DLD1 (cell line): ENCODE data around the gene ZNF277.
"Not testable (repeated sequence)": the region's sequence is repeated elsewhere in the genome, so short reads cannot be mapped to it uniquely, and the experiment has no call there.

ENCODE experiments used
- in situ Hi-C: cut with HindIII; loops from 2 replicates; pipeline ENCODE4 v1.10.0; 2017; ENCODE audit warnings: low sequenced_read_pairs

Gene ZNF277

DNA sequence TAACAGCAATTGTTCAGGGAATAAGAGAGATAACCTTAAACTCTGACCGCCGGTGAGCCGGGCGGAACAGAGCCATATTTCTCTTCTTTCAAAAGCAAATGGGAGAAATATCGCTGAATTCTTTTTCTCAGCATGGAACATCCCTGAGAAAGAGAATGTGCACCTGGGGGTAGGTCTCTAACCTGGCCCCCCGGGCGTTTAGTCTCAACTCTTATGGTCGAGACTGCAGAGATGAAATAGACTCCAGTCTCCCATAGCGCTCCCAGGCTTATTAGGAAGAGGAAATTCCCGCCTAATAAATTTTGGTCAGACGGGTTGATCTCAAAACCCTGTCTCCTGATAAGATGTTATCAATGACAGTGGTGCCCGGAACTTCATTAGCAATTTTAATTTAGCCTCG lies 43.5 kb downstream of the ZNF277 start:
- in situ Hi-C loops = not testable (repeated sequence)

DNA sequence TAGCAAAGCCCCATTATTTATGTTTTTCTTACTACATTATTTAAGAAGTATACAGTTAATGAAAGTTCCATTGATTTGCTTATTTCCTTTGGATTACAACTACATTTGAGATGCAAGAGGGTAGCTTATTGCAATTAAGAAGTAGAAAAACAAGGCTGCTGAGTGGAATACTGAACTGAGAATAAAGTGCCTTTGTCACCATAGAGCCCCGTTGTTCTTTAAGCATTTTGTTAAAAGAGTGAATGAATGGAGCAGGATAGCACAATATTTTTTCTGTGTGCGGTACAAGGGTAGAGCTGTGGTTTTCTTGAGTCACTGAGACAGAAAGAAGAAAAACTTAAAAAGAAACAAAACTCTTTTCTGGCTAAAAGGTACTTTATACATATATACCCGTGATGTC lies 45.6 kb downstream of the ZNF277 start:
- in situ Hi-C loops = no loop called here

DNA sequence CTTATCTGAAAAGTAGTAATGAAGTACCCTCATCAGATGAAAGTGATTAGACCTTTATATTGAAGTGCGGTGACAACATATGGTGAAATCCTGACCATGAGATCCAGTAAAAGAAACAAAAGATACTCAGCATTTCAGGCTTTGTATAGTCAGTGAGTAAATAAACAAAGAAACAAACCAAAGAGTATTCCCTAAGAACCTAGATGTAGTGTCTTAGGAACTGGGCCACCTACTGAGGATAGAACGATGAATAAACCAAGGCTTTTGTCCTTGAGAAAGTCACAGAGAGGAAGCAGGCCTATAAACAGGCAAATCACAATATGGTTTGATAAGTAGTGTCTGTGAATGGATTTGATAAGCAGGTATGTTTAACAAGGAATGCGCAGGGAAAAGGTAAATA lies 46.2 kb downstream of the ZNF277 start:
- in situ Hi-C loops = no loop called here

DNA sequence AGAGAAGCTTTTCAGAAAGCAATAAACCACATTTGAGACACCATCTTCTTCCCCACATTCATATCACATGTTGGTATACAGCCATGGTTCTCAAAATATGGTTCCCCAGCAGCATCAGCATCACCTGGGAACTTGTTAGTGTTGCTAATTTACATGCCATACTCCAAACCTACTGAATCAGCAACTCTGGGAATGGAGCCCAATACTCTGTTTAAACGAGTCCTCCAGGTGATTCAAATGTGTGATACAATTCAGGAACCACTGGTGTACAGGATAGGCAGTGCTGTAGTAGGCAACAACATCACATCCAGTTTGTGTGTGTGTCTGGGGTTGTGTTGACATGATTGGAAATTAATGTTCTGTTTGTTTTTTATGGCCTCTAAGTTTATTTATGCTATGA lies 47.7 kb downstream of the ZNF277 start:
- in situ Hi-C loops = no loop called here

DNA sequence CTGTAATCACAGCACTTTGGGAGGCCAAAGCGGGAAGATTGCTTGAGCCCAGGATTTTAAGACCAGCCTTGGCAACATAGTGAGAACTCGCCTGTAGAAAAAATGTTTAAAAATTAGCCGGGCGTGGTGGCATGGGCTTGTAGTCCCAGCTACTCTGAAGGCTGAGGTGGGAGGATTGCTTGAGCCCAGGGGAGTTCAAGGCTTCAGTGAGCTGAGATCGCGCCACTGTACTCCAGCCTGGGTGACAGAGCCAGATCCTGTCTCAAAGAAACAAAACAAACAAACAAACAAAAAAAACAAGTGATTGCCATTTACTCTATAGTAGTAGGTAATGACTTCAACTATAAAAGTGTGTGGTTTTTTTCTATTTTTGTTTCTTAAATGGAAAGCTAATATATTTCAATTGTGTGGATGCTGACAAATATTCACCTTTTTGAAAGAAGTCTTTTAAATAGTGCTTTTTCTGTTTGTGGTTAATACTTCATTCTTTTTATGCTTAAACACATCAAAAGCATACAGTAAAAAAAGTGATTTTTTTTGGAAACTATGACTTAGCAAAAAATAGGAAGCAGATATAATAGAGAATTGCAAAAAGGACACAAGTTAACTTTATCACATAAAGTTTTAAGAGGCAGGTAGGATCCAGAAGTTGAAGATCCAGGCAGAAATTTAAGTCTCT lies 48.4 kb downstream of the ZNF277 start:
- in situ Hi-C loops = no loop called here

DNA sequence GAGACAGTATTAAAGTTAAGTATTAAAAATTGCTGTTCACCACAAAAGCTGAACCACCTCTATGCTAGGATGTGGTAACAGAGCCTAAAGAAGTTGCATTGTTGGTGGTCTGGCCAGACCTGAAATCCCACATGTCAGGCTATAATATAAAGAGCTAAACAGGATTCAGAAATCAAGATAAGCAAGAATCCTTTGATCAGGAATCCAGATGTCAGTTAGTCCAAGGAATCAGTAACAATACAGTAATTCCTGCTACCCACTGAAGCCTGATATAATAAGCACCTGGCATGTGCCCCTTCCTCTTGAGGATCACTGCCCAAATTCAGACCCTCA lies 48.9 kb downstream of the ZNF277 start:
- in situ Hi-C loops = no loop called here

DNA sequence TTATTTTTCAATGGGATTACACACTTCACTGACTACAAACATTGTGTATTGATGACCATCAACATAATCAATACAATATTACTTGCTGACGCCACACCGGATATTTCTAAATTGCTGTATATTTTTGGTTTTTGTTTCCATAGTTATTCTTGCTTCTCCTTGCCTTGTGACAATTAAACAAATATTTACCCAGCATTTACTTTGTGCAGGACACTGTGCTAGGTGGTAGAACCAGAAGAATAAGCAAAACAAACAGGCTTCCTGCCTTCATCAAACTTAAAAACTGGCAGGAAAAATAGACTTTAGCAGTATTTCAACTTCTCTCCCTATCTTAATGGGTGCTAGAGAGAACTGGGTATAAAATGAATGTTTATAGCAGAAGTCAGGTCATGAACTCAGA lies 50.6 kb downstream of the ZNF277 start:
- in situ Hi-C loops = no loop called here

DNA sequence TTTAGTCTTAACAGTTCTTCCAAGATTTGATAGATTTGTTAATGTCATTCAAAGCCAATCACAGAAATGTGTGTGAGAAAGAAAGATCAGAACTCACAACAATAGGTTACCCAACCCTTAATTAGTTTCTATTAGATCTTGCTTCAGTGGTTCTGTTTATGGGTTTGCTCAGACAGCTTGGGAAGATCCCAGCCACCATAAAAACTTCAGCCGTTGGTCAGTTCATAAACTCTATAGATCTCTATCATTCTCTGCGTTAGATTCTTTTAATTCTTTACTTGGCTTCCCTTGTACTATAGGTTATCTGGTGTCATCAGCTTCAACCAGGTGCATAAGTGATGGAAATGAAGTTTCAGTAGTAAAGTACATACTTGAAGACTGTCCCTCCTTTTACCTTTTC lies 54.4 kb downstream of the ZNF277 start:
- in situ Hi-C loops = no loop called here

DNA sequence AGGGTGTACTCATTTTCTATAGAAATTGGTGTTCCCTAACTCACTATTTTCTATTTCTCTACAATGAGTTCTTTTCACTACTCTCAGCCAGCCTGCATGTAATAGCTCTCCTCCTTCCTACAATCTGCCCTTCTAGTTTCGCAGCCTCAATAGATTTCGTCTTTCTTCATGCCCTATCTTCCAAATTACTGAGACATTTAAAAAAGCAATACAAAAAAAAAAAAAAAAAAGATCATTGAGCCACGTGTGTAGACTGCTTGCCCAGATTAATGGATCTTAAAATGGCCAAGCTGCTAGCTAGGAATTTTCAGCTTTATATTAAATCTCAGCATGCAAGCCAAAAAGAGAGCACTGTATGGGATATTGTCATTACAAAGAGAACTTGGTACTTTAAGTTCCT lies 55.5 kb downstream of the ZNF277 start:
- in situ Hi-C loops = no loop called here

DNA sequence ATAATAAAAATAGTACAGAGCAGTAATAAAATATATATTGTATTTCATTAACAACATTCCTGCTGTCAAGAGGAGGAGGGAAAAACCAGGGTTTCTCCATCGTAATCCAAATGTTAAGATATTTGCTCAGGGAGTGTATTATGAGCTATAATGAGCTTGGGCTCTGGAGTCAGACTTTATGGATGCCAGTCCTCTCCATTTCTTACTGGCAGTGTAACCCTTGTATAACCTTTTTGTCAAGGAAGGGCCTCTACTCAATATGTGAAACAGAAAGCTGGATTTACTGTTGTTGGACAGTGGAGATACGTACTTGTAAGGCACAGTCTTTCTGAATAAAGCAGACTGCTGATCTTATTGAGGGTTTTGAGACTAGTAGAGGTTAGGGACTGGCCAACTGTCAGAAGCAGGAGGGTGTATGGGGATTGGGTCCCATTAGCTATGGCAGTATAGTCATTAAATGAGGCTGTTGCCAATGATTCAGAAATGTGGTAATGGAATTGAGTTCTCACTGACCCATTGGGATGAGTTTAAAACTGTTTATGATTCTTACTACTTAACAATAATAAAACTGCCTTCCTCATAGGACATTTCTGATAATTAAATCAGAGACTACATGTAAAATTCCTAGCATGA lies 56.5 kb downstream of the ZNF277 start:
- in situ Hi-C loops = no loop called here

DNA sequence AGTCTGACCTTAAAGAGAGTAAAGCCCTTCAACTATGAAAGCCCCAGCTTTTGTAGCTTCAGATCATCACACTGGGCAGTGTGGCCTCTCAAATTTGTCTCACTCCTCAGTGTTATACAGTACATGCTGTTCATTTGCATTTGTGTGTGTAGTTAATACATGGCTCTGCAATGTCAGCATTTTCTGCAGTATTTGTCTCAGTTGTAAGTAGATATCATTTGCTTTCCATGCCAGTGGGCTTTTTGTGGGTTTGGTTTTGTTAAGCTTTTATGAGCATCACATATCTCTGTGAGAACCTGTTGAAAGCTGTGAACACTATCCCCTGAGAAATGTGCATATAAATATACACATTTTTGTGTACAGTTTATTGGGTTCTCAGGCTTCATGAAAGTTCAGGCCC lies 57.0 kb downstream of the ZNF277 start:
- in situ Hi-C loops = no loop called here

DNA sequence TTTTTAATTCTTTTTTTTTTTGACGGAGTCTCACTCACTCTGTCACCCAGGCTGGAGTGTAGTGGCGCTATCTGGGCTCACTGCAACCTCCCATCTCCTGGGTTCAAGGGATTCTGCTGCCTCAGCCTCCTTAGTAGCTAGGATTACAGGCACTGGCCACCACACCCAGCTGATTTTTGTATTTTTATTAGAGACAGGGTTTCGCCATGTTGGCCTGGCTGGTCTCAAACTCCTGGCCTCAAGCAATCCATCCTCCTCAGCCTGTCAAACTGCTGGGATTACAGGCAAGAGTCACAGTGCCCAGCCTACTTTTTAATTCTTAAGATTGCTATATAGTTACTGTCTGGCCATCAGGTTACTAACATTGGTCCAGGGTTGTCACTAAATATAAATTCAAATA lies 59.6 kb downstream of the ZNF277 start:
- in situ Hi-C loops = no loop called here

DNA sequence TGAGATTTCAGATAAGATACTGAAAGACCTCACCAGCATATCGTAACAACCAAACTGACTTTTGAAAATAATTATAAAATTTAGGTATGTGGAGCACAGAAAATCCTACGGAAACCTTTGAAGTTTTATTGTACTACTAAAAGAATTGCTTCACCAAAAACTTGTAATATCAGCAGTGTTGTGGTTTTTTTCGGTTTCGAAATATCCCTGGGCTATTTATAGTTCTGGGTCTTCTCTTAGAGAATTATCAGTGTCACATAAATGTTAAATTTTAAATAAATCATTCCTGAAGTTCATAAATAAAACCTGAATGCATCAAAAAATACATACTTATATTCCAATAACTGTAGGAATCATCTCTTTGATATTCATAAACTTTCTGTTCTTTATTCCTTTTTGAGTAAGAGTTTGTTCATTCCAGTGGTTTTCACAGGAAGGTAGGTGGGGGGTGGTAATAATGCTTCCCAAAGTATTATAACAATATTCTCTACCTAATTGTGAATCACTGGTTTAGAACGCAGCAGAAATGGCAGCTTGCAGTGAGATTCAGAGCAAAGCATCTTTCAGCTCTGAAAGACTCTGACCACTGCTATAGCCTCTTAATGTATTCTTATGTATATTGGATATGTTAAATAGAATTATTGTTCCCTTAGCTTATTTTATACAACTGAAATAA lies 60.2 kb downstream of the ZNF277 start:
- in situ Hi-C loops = no loop called here

DNA sequence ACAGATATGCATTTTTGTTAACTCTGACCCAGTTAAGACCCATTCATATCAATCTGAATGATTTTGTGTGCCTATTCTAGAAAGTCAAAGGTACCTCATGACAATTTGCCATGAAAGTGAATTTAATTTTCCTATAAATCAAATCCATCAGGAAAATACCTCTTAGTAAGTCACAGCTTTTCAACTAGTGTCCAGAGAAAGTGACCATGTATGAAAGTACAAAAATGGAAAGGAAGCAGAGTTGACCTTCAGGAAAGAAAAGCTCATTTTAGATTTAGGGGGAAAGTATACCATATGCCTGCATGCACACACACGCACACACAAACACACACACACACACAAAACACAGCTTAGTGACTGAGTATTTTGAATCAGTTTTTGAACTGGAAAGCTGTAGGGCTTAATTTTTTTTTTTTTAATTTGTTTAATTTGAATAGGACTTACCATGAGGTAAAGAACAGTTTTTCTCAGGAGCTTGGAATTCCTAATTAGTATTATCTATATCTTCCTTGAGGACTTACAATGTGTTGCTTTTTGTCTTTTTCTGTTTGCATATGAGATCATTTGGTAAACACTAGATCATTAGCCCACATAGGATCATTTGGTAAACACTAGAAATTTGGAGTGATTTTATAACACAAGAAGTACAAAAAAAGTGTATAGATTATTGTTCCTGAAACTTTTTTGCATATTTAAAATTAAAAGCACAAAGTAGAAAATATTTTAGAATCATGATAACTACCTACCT lies 61.6 kb downstream of the ZNF277 start:
- in situ Hi-C loops = no loop called here

DNA sequence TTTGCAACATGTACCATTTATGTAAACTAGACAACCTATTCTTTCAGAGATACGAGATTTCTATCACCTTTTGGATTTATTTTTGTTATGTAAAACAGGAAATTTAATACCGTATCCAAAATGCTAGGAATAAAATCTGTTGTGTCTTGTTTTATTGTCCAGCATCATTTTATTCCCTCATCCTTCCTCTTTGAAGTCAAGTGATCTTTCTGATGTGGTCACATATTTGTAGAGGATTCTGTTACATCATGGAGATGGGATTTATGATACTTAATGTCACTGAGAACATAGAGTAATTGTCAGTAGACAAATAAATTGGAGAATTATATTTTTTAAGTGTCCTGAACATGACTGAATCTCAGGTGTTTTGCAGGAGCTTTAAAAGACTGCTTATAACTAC lies 64.7 kb downstream of the ZNF277 start:
- in situ Hi-C loops = no loop called here

DNA sequence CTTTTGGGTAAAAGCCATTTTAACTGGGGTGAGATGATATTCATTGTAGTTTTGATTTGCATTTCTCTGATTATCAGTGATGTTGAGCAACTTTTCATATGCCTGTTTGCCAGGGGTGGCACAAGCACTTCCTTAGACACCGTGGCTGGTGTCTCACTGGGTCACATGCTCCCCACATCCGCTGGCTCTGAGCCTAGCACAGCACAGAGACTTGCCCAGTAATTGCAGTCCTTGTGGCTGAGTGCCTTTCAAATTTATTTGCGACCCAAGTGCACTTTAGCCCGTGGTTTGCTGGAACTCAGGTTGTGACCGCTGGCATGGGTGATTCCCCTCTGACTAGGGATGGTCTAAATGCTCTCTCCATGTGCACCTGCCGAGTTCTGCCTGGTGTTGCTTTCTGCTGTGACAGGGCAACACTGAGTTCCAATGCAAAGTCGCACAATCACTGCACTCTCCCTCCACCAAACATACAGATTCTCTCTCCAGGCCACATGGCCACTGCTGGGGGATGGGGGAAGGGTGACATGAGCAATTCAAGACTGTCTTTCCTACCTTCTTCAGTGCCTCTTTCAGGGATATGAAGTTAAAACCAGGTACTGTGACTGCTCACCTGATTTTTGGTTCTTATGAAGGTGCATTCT lies 66.5 kb downstream of the ZNF277 start:
- in situ Hi-C loops = no loop called here

DNA sequence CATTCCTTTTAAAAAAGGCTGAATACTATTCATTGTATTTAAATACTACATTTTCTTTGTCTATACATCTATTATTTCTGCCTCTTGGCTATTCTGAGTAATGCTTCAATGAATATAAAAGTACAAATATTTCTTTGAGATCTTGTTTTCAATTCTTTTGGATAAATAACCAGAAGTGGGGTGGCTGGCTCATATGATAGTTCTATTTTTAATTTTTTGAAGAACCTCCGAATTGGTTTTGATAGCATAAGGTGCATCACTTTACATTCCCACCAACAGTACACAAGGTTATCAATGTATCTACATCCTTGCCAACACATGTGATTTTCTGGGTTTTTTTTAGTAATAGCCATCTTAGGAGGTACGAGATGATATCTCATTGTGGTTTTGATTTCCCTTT lies 72.5 kb downstream of the ZNF277 start:
- in situ Hi-C loops = no loop called here

DNA sequence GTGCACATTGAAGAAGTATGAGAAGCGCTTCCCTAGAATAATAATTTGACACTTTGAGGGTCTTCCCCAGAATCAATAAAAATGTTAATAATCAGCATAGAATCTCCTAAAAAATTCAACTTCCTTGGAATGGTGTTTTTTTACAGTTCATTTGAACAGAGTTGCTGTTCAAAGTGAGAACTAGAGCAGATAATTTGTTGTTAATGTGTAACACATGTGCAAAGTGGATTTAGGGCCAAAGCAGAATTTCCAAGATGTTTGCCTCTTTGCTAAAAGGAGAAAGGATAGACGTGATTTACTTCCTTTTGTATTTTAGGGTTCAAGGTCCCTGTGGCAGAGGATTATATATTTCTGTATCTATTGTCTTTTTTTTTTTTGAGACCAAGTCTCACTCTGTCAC lies 73.8 kb downstream of the ZNF277 start:
- in situ Hi-C loops = no loop called here

DNA sequence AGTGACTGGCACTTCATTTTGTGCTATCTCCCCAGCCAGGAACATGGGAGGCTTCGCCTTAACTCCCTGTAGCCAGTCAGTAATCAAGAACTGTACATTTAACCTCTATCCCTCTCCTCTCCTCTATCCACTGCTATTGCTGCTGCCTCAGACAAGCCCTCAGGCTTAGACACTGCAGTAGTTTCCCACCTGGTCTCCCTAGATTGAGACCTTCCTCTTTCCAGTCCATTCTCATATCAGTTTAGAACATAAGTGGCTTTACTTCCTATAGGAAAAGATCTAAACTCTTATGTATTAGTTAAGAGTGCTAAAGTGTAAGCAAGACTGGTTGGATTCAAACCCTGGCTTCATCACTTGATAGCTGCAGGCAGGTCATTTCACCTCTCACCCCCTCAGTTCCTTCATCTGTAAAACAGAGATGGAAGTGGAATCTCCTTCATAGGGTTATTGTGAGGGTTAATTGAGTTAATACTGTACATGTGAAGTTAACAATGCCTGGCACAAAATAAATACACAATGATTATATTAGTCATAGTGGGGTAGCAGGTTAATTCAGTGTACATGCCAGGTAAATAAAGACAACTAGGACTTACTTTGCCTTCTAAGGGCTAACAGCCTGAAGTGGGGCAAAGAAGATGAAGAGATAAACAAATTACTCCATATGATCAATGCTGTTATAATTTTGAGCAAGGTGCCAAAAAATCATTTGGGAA lies 76.1 kb downstream of the ZNF277 start:
- in situ Hi-C loops = no loop called here

DNA sequence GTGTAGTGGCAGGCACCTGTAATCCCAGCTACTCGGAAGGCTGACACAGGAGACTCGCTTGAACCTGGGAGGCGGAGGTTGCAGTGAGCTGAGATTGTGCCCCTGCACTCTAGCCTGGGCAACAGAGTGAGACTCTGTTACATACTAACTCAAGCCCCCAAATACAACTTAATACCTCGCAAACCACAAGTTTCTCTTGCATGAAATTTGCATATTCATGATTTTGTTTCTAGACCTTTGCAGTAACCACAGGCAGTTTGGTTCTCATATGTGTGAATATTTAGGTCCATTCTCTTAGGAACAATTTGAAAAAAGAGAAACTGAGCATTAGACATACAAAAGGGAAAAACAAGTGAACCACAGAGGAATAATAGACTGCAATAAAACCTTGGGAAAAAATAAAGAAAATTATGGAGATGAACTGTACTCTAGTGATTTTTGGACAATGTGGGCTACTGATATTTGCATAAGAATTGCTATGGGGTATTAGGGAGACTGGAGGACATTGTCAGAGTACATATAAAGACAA lies 77.0 kb downstream of the ZNF277 start:
- in situ Hi-C loops = no loop called here
